ENCODE results near the gene RALB. TPM values are rescaled to one million over a fixed set of nuclear protein-coding genes. Genes with fewer than 3 reads are reported as not detected.

Gene RALB
- total RNA-seq, 4 donors from 2014 or later: 20.1 to 45.0 (median 30.4) TPM

GRCh38 chr2:120317916-120318315, 65.3 kb downstream of the RALB start:
- no peak for ATAC-seq
- TF ChIP-seq CTCF (IDR thresholded peaks at IDR 0.05 in 4 of 5, conservative IDR thresholded peaks at IDR 0.05 in 1 of 5) (no peak), POLR2A (IDR thresholded peaks at IDR 0.05) (no peak)
- intact Hi-C loops (cut with DNase I; ENCODE audit: low total_unique reads): loop anchor here (10.0 kb wide), 1 partner anchor 303 kb away; the partner anchor contains the start of gene EPB41L5
- Histone ChIP-seq H3K36me3 (no peaks in the 10 kb centered on the region), H3K9me3 (no peaks in the 10 kb centered on the region), H3K27me3 (no peaks in the 10 kb centered on the region), H3K27ac (no peak overlapping the region), H3K4me3 (no peak overlapping the region), H3K4me1 (peaks cover 5 to 14% of the 10 kb centered on the region in 2 donors)
- DNase-seq: no peak
- in situ Hi-C loops (cut with MboI; ENCODE audit: low sequenced_read_pairs in 4 of 4): loop anchor here in 1 of 4 donors (25.0 kb wide), 1 partner anchor 206 kb away; no protein-coding TSS in a partner anchor

GRCh38 chr2:120318626-120319025, 66.0 kb downstream of the RALB start:
- DNase-seq (no peak), ATAC-seq (no peak)
- in situ Hi-C loops (cut with MboI; ENCODE audit: low sequenced_read_pairs in 4 of 4): loop anchor here in 1 of 4 donors (25.0 kb wide), 1 partner anchor 206 kb away; no protein-coding TSS in a partner anchor
- H3K4me1 ChIP-seq: peaks cover 6 to 15% of the 10 kb centered on the region in 2 donors
- no peak overlapping the region for H3K27ac ChIP-seq
- no peaks in the 10 kb centered on the region for H3K9me3 ChIP-seq
- H3K36me3 ChIP-seq: no peaks in the 10 kb centered on the region
- H3K4me3 ChIP-seq: no peak overlapping the region
- no peaks in the 10 kb centered on the region for H3K27me3 ChIP-seq
- no peak for TF ChIP-seq POLR2A (IDR thresholded peaks at IDR 0.05)
- TF ChIP-seq CTCF (IDR thresholded peaks at IDR 0.05 in 4 of 5, conservative IDR thresholded peaks at IDR 0.05 in 1 of 5): no peak
- intact Hi-C loops (cut with DNase I; ENCODE audit: low total_unique reads): loop anchor here (10.0 kb wide), 1 partner anchor 304 kb away; the partner anchor contains the start of gene EPB41L5

- DNase-seq: no peak
- in situ Hi-C loops (cut with MboI; ENCODE audit: low sequenced_read_pairs in 4 of 4): loop anchor here in 1 of 4 donors (25.0 kb wide), 1 partner anchor 207 kb away; no protein-coding TSS in a partner anchor
- H3K27ac ChIP-seq: no peak overlapping the region
Observed at GRCh38 chr2:120319123-120319522, 66.5 kb downstream of the RALB start.

GRCh38 chr2:120319686-120320317, 67.2 kb downstream of the RALB start:
- Histone ChIP-seq H3K4me3 (no peak overlapping the region), H3K27ac (no peak overlapping the region), H3K4me1 (peaks cover 6 to 13% of the 10 kb centered on the region in 2 donors), H3K9me3 (no peaks in the 10 kb centered on the region), H3K27me3 (no peaks in the 10 kb centered on the region), H3K36me3 (no peaks in the 10 kb centered on the region)
- in situ Hi-C loops (cut with MboI; ENCODE audit: low sequenced_read_pairs in 4 of 4) (loop anchor here in 1 of 4 donors (25.0 kb wide), 1 partner anchor 208 kb away; no protein-coding TSS in a partner anchor), intact Hi-C loops (cut with DNase I; ENCODE audit: low total_unique reads) (loop anchor here (10.0 kb wide), 1 partner anchor 305 kb away; the partner anchor contains the start of gene EPB41L5)
- TF ChIP-seq CTCF (IDR thresholded peaks at IDR 0.05 in 4 of 5, conservative IDR thresholded peaks at IDR 0.05 in 1 of 5) (no peak), POLR2A (IDR thresholded peaks at IDR 0.05) (no peak)
- DNase-seq (no peak), ATAC-seq (no peak)

More at GRCh38 chr2:120319123-120319522, 66.5 kb downstream of the RALB start:
- intact Hi-C loops (cut with DNase I; ENCODE audit: low total_unique reads): loop anchor here (10.0 kb wide), 1 partner anchor 304 kb away; the partner anchor contains the start of gene EPB41L5
- H3K9me3 ChIP-seq: no peaks in the 10 kb centered on the region
- H3K36me3 ChIP-seq: no peaks in the 10 kb centered on the region
- H3K4me1 ChIP-seq: peaks cover 6 to 13% of the 10 kb centered on the region in 2 donors
- no peak for ATAC-seq
- no peak overlapping the region for H3K4me3 ChIP-seq
- H3K27me3 ChIP-seq: no peaks in the 10 kb centered on the region
- TF ChIP-seq POLR2A (IDR thresholded peaks at IDR 0.05) (no peak), CTCF (IDR thresholded peaks at IDR 0.05 in 4 of 5, conservative IDR thresholded peaks at IDR 0.05 in 1 of 5) (no peak)
